ENCODE measurements around the gene SUFU. TPM values are rescaled to one million over a fixed set of nuclear protein-coding genes. Genes with fewer than 3 reads are reported as not detected.

Gene SUFU
- total and polyA plus RNA-seq, 2 of the 8 experiments (the other 6 are each of a cell fraction or from before 2014, with no cell fraction given): 7.0 to 10.8 TPM

DNA sequence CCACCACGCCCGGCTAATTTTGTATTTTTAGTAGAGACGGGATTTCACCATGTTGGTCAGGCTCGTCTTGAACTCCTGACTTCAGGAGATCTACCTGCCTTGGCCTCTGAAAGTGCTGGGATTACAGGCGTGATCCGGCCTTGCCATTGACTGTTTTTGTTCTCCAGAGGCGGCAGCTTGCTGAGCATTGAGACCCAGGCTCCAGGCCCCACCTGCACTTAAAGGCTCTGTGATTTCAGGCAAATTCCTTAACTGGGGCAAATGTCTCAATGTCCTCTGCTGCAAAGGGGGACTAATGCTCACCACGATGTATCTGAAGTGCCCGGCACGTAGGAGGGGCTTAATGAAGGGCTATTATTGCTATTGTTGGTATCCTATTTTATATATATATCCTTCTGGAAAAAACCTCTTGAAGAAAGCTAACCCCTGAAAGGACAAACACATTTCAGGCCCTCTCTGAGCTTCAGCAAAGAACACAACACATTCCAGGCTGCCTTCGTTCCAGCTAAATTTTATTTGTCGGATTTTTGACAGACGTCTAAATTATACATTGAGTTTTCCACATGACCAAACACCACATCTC, 169.6 kb downstream of the SUFU start:
- H2BK12ac ChIP-seq (ENCODE audit: low read depth, low read length): no peak overlapping the region
- TF ChIP-seq CEBPB (IDR thresholded peaks at IDR 0.05; ENCODE audit: low read depth, low read length) (no peak), SP1 (IDR thresholded peaks at IDR 0.05; ENCODE audit: low read depth, low read length) (no peak), JUND (IDR thresholded peaks at IDR 0.05; ENCODE audit: low read length) (no peak), POLR2AphosphoS5 (IDR thresholded peaks at IDR 0.05; ENCODE audit: low read depth, low read length) (no peak), CHD2 (IDR thresholded peaks at IDR 0.05; ENCODE audit: low read length) (no peak), NRF1 (IDR thresholded peaks at IDR 0.05; ENCODE audit: low read depth, low read length) (no peak), RBBP5 (IDR thresholded peaks at IDR 0.05; ENCODE audit: borderline replicate concordance, low read depth, low read length) (no peak), SIRT6 (IDR thresholded peaks at IDR 0.05; ENCODE audit: low read length) (no peak)
- TF ChIP-seq, protein P1, sequence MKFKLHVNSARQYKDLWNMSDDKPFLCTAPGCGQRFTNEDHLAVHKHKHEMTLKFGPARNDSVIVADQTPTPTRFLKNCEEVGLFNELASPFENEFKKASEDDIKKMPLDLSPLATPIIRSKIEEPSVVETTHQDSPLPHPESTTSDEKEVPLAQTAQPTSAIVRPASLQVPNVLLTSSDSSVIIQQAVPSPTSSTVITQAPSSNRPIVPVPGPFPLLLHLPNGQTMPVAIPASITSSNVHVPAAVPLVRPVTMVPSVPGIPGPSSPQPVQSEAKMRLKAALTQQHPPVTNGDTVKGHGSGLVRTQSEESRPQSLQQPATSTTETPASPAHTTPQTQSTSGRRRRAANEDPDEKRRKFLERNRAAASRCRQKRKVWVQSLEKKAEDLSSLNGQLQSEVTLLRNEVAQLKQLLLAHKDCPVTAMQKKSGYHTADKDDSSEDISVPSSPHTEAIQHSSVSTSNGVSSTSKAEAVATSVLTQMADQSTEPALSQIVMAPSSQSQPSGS (IDR thresholded peaks at IDR 0.05; ENCODE audit: low read length): no peak
- TF ChIP-seq, protein P2, sequence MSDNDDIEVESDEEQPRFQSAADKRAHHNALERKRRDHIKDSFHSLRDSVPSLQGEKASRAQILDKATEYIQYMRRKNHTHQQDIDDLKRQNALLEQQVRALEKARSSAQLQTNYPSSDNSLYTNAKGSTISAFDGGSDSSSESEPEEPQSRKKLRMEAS (IDR thresholded peaks at IDR 0.05): no peak
- POLR2A ChIA-PET (ENCODE audit: partially characterized antibody): interaction anchor here (1.0 to 4.2 kb wide), 4 partner anchors 23 to 69 kb away, joined by 3 to 22 read pairs (median 6); partner anchors contain the start of genes ARL3 and SFXN2
- no peak overlapping the region for H2BK5ac ChIP-seq (ENCODE audit: low read depth, low read length)
- H3K23me2 ChIP-seq (ENCODE audit: low read depth, low read length): no peaks in the 10 kb centered on the region
- H3K14ac ChIP-seq (ENCODE audit: insufficient read length): no peak overlapping the region
- H3K79me2 ChIP-seq (ENCODE audit: control insufficient read depth in 1 of 2, insufficient read depth in 2 of 2, low read length in 2 of 2): no peaks in the 10 kb centered on the region
- no peaks in the 10 kb centered on the region for H3K36me3 ChIP-seq (ENCODE audit: control insufficient read depth in 2 of 4, insufficient read depth in 4 of 4, low read length in 3 of 4)
- FAIRE-seq (no peak), DNase-seq (ENCODE audit: low read depth in 1 of 2, low spot score in 2 of 2) (no peak)
- no peak overlapping the region for H3K9ac ChIP-seq (replicated peaks in 1 of 4; ENCODE audit: extremely low read depth in 1 of 4, low read depth in 3 of 4, low read length in 3 of 4)
- H2AK5ac ChIP-seq (ENCODE audit: low read depth, low read length): no peak overlapping the region
- no peak overlapping the region for H3K56ac ChIP-seq (replicated peaks; ENCODE audit: insufficient read length, low read depth, low read length)
- no peak overlapping the region for H3K4ac ChIP-seq (replicated peaks; ENCODE audit: insufficient read length, low read depth, low read length)
- H4K8ac ChIP-seq (ENCODE audit: extremely low read depth, insufficient read depth, low read length): no peak overlapping the region
- 83% methylated on average over 13 of the region's 13 CpGs; no CpG with 5 or more reads in 1 of the 2 experiments for WGBS, 2 experiments (ENCODE audit: extremely low coverage in 1 of 2, insufficient coverage in 1 of 2, insufficient read length in 1 of 2, insufficient replicate concordance in 2 of 2, low coverage in 1 of 2, low lambda C conversion rate in 2 of 2, missing lambda C conversion rate in 1 of 2)
- no peak overlapping the region for H3K27ac ChIP-seq (ENCODE audit: low read depth, low read length)
- no peak overlapping the region for H2AFZ ChIP-seq (ENCODE audit: low read length)
- peaks cover 35 to 59% (median 38%) of the 10 kb centered on the region in 4 experiments for H3K4me1 ChIP-seq (replicated peaks in 1 of 4; ENCODE audit: control insufficient read depth in 3 of 4, insufficient read depth in 4 of 4, low read length in 3 of 4)
- no peaks in the 10 kb centered on the region for H3K79me1 ChIP-seq (ENCODE audit: low read depth, low read length)
- H4K5ac ChIP-seq (ENCODE audit: insufficient read length, low read depth, low read length): no peak overlapping the region
- no peaks in the 10 kb centered on the region for H3K9me3 ChIP-seq (ENCODE audit: insufficient read depth in 2 of 2, low read depth in 1 of 2, low read length in 1 of 2)
- H2BK120ac ChIP-seq (replicated peaks; ENCODE audit: low read depth, low read length): no peak overlapping the region
- H2BK15ac ChIP-seq (ENCODE audit: low read length): no peak overlapping the region
- no peak overlapping the region for H2BK20ac ChIP-seq (ENCODE audit: low read length)
- H4K20me1 ChIP-seq (replicated peaks in 1 of 2; ENCODE audit: control insufficient read depth in 1 of 2, insufficient read depth in 2 of 2, low read length in 2 of 2): no peaks in the 10 kb centered on the region
- H3K4me2 ChIP-seq (ENCODE audit: insufficient read depth in 1 of 2, low read depth in 2 of 2, low read length in 2 of 2): peak overlapping the region in 1 of 2 experiments; percentile 59; a peak in 1 of 4 replicates
- no peak overlapping the region for H3K23ac ChIP-seq (ENCODE audit: insufficient read length)
- H3K27me3 ChIP-seq (replicated peaks in 1 of 4; ENCODE audit: control insufficient read depth in 3 of 4, extremely low read depth in 1 of 4, insufficient read depth in 3 of 4, low read length in 3 of 4): no peaks in the 10 kb centered on the region
- no peak overlapping the region for H3K4me3 ChIP-seq (ENCODE audit: extremely low read depth in 1 of 4, insufficient read depth in 2 of 4, low read depth in 3 of 4, low read length in 4 of 4)
- H4K91ac ChIP-seq (replicated peaks; ENCODE audit: insufficient read length, low read length): no peak overlapping the region
- no peak overlapping the region for H3K18ac ChIP-seq (ENCODE audit: extremely low read depth, low read length)
- CTCF ChIA-PET (ENCODE audit: partially characterized antibody): interaction anchor here (0.6 to 13.0 kb wide), 10 partner anchors 10 to 250 kb away, joined by 3 to 102 read pairs (median 6); partner anchors contain the start of genes ARL3, SFXN2 and TRIM8

Measured in H1 (cell line).